Naive thymus-derived CD8-positive, alpha-beta T cell (primary cell): Measurements from ENCODE around the gene PCDHB2. TPM values are rescaled to one million over a fixed set of nuclear protein-coding genes. Genes with fewer than 3 reads are reported as not detected.
A peak's percentile ranks its signal among the peaks of the same experiment; 100 is the strongest.
"Not testable (repeated sequence)": the region's sequence is repeated elsewhere in the genome, so short reads cannot be mapped to it uniquely, and the experiment has no call there.

Source experiments
- ATAC-seq, 2 donors: fragments of 150-1000 bp; cut with Tn5 transposase in 1 of 2; sonication (Bioruptor Pico), chemical (Tn5 transposase) in 1 of 2; 1 replicate in 1 of 2; 2 replicates in 1 of 2; pipeline ENCODE4 v1.10.0; 2021; ENCODE audit warnings: mild to moderate bottlenecking in 2 of 2, moderate library complexity in 2 of 2
- POLR2A ChIA-PET: fragments of 350-600 bp; sonication (Branson Sonifier 250); formaldehyde crosslinking; loops from one replicate; lab custom pipeline; 2021; ENCODE audit warnings: antibody characterized with exemption; lab: Charles Lee
- DNase-seq, 10 donors: peaks; one replicate each; pipeline versions ENCODE4 v3.0.0 to v3.0.0-alpha.2; 2020 to 2022
- H3K27ac Mint-ChIP-seq, 10 donors: one replicate each; pipeline ENCODE4 v1.8.0; 2020 to 2022; ENCODE audit warnings: mild to moderate bottlenecking in 10 of 10, mixed read lengths in 10 of 10, moderate library complexity in 4 of 10, inconsistent platforms in 1 of 10
- H3K27me3 Mint-ChIP-seq, 5 donors: one replicate each; pipeline ENCODE4 v1.8.0; 2021 to 2022; ENCODE audit warnings: mixed read lengths in 5 of 5
- H3K36me3 Mint-ChIP-seq, 3 donors: one replicate each; pipeline ENCODE4 v1.8.0; 2020 to 2022; ENCODE audit warnings: mixed read lengths in 3 of 3, mild to moderate bottlenecking in 2 of 3, inconsistent platforms in 1 of 3
- H3K4me1 Mint-ChIP-seq, 4 donors: one replicate each; pipeline ENCODE4 v1.8.0; 2021 to 2022; ENCODE audit warnings: mixed read lengths in 4 of 4
- H3K4me3 Mint-ChIP-seq, 10 donors: one replicate each; pipeline ENCODE4 v1.8.0; 2020 to 2022; ENCODE audit warnings: mild to moderate bottlenecking in 10 of 10, mixed read lengths in 10 of 10, moderate library complexity in 6 of 10, inconsistent platforms in 1 of 10
- H3K9me3 Mint-ChIP-seq, 9 donors: one replicate each; pipeline ENCODE4 v1.8.0; 2020 to 2022; ENCODE audit warnings: mixed read lengths in 9 of 9, mild to moderate bottlenecking in 3 of 9, inconsistent platforms in 1 of 9, moderate library complexity in 1 of 9
- polyA plus RNA-seq, 3 donors: library from polyadenylated mRNA; unstranded; fragments of 300-500 nt; fragmentation: Illumina TruSeq; gene quantifications; one replicate each; pipeline ENCODE4 v1.2.3, GENCODE V29; 2021
- total RNA-seq, 8 experiments: library from RNA in 2 of 8; stranded (reverse) in 2 of 8; gene quantifications; one replicate each; pipeline ENCODE4 v1.2.3 and lab custom pipeline; 2021 to 2026

Gene PCDHB2
- total and polyA plus RNA-seq, 5 experiments from 2014 or later: 0.25 TPM; not detected in 4

DNA sequence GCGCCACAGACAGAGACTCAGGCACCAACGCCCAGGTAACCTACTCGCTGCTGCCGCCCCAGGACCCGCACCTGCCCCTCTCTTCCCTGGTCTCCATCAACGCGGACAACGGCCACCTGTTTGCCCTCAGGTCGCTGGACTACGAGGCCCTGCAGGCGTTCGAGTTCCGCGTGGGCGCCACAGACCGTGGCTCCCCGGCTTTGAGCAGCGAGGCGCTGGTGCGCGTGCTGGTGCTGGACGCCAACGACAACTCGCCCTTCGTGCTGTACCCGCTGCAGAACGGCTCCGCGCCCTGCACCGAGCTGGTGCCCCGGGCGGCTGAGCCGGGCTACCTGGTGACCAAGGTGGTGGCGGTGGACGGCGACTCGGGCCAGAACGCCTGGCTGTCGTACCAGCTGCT is 7.7 kb downstream of the PCDHB2 start:
- ATAC-seq, POLR2A ChIA-PET, H3K27ac Mint-ChIP-seq, DNase-seq, H3K4me3 Mint-ChIP-seq, H3K4me1 Mint-ChIP-seq: not testable (repeated sequence)
- Mint-ChIP-seq H3K9me3 (peaks cover 0 to 51% (median 30%) of the 10 kb centered on the region in 9 donors), H3K27me3 (peaks cover 20 to 47% (median 36%) of the 10 kb centered on the region in 5 donors), H3K36me3 (peaks cover 6 to 31% (median 17%) of the 10 kb centered on the region in 3 donors)

DNA sequence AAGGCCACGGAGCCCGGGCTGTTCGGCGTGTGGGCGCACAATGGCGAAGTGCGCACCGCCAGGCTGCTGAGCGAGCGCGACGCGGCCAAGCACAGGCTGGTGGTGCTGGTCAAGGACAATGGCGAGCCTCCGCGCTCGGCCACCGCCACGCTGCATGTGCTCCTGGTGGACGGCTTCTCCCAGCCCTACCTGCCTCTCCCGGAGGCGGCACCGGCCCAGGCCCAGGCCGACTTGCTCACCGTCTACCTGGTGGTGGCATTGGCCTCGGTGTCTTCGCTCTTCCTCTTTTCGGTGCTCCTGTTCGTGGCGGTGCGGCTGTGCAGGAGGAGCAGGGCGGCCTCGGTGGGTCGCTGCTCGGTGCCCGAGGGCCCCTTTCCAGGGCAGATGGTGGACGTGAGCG is 8.1 kb downstream of the PCDHB2 start:
- ATAC-seq, H3K27ac Mint-ChIP-seq, H3K4me1 Mint-ChIP-seq, POLR2A ChIA-PET, H3K4me3 Mint-ChIP-seq, DNase-seq: not testable (repeated sequence)
- H3K27me3 Mint-ChIP-seq: peaks cover 18 to 51% (median 36%) of the 10 kb centered on the region in 5 donors
- peaks cover 6 to 31% (median 17%) of the 10 kb centered on the region in 3 donors for H3K36me3 Mint-ChIP-seq
- peaks cover 0 to 52% (median 30%) of the 10 kb centered on the region in 9 donors for H3K9me3 Mint-ChIP-seq

DNA sequence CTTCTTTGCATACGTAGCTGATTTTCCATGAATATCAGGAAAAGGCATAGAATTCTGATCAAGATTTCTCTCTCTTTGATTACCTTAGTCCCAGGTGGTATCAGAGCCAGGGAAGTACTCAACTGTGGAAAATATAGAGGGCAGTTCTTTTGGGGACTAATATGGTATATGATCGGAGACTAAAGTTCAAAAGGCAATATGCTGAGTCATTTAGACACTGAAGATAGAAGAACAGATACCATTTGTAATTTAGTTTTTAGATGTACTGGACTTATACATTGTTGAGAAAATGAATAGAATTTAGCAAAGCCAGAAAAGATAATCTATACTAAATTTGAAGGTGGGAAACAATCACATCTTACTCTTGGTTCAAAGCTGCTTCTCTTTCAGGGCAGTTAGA is 10.9 kb downstream of the PCDHB2 start:
- ATAC-seq (no peak), DNase-seq (no peak)
- Mint-ChIP-seq H3K4me1 (no peaks in the 10 kb centered on the region), H3K36me3 (peaks cover 0 to 20% (median 10%) of the 10 kb centered on the region in 3 donors), H3K27ac (no peak overlapping the region), H3K9me3 (peaks cover 0 to 40% (median 19%) of the 10 kb centered on the region in 9 donors), H3K4me3 (no peak overlapping the region), H3K27me3 (peaks cover 14 to 24% (median 24%) of the 10 kb centered on the region in 5 donors)
- POLR2A ChIA-PET: no interaction called here

DNA sequence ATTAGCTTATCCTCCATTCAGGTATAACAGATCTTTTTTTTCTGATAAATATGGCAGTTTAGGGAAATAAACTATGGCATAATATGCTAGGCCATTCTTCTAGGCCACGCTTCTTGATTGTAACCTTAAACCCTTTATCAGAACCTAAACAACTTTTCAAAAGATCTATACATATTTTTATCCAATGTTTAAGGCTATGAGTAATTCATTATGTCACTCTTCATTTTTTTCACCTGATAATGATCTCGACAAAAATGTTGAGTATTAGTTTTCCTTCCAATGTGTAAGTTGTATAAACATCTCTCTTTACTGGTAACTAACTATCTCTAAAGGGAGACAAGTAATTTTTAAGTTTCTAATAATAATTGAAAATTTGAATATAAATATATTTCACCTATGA is 24.8 kb downstream of the PCDHB2 start:
- H3K4me1 Mint-ChIP-seq: no peaks in the 10 kb centered on the region
- H3K27ac Mint-ChIP-seq: no peak overlapping the region
- H3K4me3 Mint-ChIP-seq: no peak overlapping the region
- no peak for ATAC-seq
- H3K9me3 Mint-ChIP-seq: peaks cover 22 to 60% (median 39%) of the 10 kb centered on the region in 9 donors
- POLR2A ChIA-PET: no interaction called here
- no peak for DNase-seq
- peaks cover 19 to 31% (median 20%) of the 10 kb centered on the region in 5 donors for H3K27me3 Mint-ChIP-seq
- H3K36me3 Mint-ChIP-seq: peaks cover under 1 to 27% (median 5%) of the 10 kb centered on the region in 3 donors

DNA sequence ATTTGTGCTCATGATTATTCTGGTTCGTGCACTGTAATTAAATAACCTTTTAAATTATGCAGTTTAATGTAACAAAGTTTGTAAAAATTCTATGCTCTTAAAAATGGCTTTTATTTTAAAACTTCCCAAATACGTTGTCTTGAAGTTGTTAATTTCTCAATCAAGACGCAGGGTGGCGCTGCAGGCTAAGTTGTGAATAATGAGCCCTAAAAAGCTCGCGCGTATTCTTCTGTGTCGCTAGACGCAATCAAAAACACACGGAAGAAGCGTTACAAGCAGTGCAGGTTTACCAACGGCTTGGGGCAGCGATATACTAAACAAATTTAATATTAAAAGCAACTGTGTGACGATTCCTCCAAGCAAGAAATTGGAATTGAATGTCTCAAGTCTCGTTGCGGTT is 27.1 kb downstream of the PCDHB2 start, which contains the start of gene PCDHB4:
Gene PCDHB4, plus strand, starts transcription at position 256 of the 400 bp plus-strand sequence. CDS start 181 bp downstream, outside the sequence.
- ATAC-seq: no peak
- peaks cover 11 to 44% (median 22%) of the 10 kb centered on the region in 9 donors for H3K9me3 Mint-ChIP-seq

DNA sequence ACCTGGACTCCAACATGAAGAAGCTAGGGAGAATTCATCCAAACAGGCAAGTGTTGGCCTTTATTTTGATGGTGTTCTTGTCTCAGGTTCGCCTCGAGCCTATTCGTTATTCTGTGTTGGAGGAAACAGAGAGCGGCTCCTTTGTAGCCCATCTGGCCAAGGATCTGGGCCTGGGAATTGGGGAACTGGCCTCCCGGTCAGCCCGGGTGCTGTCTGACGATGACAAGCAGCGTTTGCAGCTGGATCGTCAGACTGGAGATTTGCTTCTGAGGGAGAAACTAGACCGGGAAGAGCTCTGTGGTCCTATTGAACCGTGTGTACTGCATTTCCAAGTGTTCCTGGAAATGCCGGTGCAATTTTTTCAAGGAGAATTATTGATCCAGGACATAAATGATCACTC is 27.6 kb downstream of the PCDHB2 start:
- H3K4me1 Mint-ChIP-seq: no peaks in the 10 kb centered on the region
- H3K27me3 Mint-ChIP-seq: peaks cover 17 to 30% (median 20%) of the 10 kb centered on the region in 5 donors
- H3K4me3 Mint-ChIP-seq: no peak overlapping the region
- DNase-seq: no peak
- no peak overlapping the region for H3K27ac Mint-ChIP-seq
- POLR2A ChIA-PET: no interaction called here
- H3K9me3 Mint-ChIP-seq: peaks cover 8 to 40% (median 18%) of the 10 kb centered on the region in 9 donors
- no peak for ATAC-seq
- peaks cover 0 to 15% (median 2%) of the 10 kb centered on the region in 3 donors for H3K36me3 Mint-ChIP-seq

More for the DNA sequence above, 27.1 kb downstream of the PCDHB2 start, which contains the start of gene PCDHB4:
- Mint-ChIP-seq H3K4me3 (no peak within 1 kb of the TSS), H3K27me3 (peaks cover 17 to 26% (median 20%) of the 10 kb centered on the region in 5 donors), H3K36me3 (peaks cover 0 to 19% (median 2%) of the 10 kb centered on the region in 3 donors), H3K27ac (peak within 1 kb of the TSS in 1 of 10 donors; percentile 24), H3K4me1 (no peaks in the 10 kb centered on the region)
- no peak for DNase-seq
- POLR2A ChIA-PET: no interaction called here

DNA sequence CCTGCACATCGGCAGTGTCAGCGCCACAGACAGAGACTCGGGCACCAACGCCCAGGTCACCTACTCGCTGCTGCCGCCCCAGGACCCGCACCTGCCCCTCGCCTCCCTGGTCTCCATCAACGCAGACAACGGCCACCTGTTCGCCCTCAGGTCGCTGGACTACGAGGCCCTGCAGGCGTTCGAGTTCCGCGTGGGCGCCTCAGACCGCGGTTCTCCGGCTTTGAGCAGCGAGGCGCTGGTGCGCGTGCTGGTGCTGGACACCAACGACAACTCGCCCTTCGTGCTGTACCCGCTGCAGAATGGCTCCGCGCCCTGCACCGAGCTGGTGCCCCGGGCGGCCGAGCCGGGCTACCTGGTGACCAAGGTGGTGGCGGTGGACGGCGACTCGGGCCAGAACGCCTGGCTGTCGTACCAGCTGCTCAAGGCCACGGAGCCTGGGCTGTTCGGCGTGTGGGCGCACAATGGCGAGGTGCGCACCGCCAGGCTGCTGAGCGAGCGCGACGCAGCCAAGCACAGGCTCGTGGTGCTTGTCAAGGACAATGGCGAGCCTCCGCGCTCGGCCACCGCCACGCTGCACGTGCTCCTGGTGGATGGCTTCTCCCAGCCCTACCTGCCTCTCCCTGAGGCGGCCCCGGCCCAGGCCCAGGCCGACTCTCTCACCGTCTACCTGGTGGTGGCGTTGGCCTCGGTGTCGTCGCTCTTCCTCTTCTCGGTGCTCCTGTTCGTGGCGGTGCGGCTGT is 29.2 kb downstream of the PCDHB2 start:
- Mint-ChIP-seq H3K9me3 (peaks cover 8 to 35% (median 17%) of the 10 kb centered on the region in 9 donors), H3K36me3 (peaks cover 0 to 15% (median 2%) of the 10 kb centered on the region in 3 donors), H3K27ac (peak overlapping the region in 1 of 10 donors; percentile 24), H3K27me3 (peaks cover 21 to 46% (median 22%) of the 10 kb centered on the region in 5 donors)
- ATAC-seq, POLR2A ChIA-PET, H3K4me3 Mint-ChIP-seq, DNase-seq, H3K4me1 Mint-ChIP-seq: not testable (repeated sequence)

DNA sequence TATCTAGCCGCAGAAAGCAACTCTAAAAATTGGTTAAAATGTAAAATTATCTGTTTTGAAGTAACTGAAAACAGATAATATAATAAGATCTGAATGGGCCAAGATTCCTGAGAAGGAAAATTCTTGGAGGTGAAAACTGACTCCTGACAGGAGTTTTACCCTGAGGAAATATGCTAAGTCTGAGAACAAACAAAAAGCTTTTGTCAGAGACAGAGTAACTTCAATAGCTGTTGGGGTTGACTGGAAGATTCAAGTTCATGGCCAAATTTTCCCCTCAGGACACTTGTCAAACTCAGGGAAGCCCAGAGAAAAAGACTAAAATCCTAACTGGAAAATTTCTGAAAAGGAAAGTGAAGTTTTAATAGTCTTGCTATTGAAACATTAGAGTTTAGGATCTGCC is 32.9 kb downstream of the PCDHB2 start:
- H3K27ac Mint-ChIP-seq: no peak overlapping the region
- DNase-seq: no peak
- H3K9me3 Mint-ChIP-seq: peaks cover 7 to 32% (median 13%) of the 10 kb centered on the region in 9 donors
- POLR2A ChIA-PET: no interaction called here
- H3K36me3 Mint-ChIP-seq: peaks cover 0 to 22% (median 2%) of the 10 kb centered on the region in 3 donors
- H3K27me3 Mint-ChIP-seq: peaks cover 17 to 33% (median 26%) of the 10 kb centered on the region in 5 donors
- no peak overlapping the region for H3K4me3 Mint-ChIP-seq
- no peak for ATAC-seq
- H3K4me1 Mint-ChIP-seq: no peaks in the 10 kb centered on the region

DNA sequence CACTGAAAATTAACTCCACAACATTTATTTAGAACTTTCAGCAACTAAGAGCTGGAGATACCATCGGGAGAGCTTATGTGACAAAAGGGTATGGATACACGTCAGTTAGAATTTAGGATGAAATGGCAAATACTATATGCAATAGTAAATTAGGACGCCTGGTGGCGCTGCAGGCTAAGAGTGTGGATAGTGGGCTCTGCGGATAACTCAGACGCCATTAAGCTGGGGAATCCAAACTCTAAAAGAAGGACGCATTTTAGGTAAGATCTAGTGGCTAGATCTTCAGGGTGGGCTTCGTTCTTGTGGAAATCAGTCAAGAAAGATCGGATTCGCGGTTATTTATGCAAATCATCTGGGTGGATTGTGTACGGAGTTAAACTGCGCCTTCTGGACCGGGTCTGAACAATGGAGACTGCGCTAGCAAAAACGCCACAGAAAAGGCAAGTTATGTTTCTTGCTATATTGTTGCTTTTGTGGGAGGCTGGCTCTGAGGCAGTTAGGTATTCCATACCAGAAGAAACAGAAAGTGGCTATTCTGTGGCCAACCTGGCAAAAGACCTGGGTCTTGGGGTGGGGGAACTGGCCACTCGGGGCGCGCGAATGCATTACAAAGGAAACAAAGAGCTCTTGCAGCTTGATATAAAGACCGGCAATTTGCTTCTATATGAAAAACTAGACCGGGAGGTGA is 40.8 kb downstream of the PCDHB2 start, which contains the start of gene PCDHB5:
Gene PCDHB5, plus strand, starts transcription at position 177 of the 688 bp plus-strand sequence. Its CDS starts 229 bp downstream, at position 406.
- no peak for ATAC-seq
- Mint-ChIP-seq H3K27ac (no peak within 1 kb of the TSS), H3K9me3 (peaks cover 17 to 76% (median 46%) of the 10 kb centered on the region in 9 donors), H3K4me1 (peaks cover 0 to 8% (median 6%) of the 10 kb centered on the region in 4 donors), H3K4me3 (peak within 1 kb of the TSS in 9 of 10 donors; percentile 33 to 76 (median 62)), H3K36me3 (peaks cover 2 to 48% (median 8%) of the 10 kb centered on the region in 3 donors), H3K27me3 (peaks cover 15 to 45% (median 21%) of the 10 kb centered on the region in 5 donors)
- DNase-seq: peak in 1 of 10 donors; percentile 3
- POLR2A ChIA-PET: no interaction called here

DNA sequence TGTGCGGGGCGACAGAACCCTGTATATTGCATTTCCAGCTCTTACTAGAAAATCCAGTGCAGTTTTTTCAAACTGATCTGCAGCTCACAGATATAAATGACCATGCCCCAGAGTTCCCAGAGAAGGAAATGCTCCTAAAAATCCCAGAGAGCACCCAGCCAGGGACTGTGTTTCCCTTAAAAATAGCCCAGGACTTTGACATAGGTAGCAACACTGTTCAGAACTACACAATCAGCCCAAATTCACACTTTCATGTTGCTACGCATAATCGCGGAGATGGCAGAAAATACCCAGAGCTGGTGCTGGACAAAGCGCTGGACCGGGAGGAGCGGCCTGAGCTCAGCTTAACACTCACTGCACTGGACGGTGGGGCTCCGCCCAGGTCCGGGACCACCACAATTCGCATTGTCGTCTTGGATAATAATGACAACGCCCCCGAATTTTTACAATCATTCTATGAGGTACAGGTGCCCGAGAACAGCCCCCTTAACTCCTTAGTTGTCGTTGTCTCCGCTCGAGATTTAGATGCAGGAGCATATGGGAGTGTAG is 41.4 kb downstream of the PCDHB2 start:
- Mint-ChIP-seq H3K4me1 (peaks cover 0 to 8% (median 6%) of the 10 kb centered on the region in 4 donors), H3K27me3 (peaks cover 14 to 51% (median 21%) of the 10 kb centered on the region in 5 donors), H3K27ac (no peak overlapping the region), H3K9me3 (peaks cover 15 to 71% (median 45%) of the 10 kb centered on the region in 9 donors), H3K4me3 (peak overlapping the region in 7 of 10 donors; percentile 49 to 76 (median 62)), H3K36me3 (peaks cover 2 to 43% (median 8%) of the 10 kb centered on the region in 3 donors)
- POLR2A ChIA-PET: no interaction called here
- ATAC-seq (no peak), DNase-seq (no peak)

DNA sequence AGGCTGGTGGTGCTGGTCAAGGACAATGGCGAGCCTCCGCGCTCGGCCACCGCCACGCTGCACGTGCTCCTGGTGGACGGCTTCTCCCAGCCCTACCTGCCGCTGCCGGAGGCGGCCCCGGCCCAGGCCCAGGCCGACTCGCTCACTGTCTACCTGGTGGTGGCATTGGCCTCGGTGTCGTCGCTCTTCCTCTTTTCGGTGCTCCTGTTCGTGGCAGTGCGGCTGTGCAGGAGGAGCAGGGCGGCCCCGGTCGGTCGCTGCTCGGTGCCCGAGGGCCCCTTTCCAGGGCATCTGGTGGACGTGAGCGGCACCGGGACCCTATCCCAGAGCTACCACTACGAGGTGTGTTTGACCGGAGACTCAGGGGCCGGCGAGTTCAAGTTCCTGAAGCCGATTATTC is 42.9 kb downstream of the PCDHB2 start:
- POLR2A ChIA-PET, ATAC-seq, H3K27ac Mint-ChIP-seq, H3K4me1 Mint-ChIP-seq, DNase-seq, H3K4me3 Mint-ChIP-seq: not testable (repeated sequence)
- peaks cover 16 to 62% (median 27%) of the 10 kb centered on the region in 5 donors for H3K27me3 Mint-ChIP-seq
- H3K36me3 Mint-ChIP-seq: peaks cover 2 to 41% (median 8%) of the 10 kb centered on the region in 3 donors
- peaks cover 12 to 68% (median 44%) of the 10 kb centered on the region in 9 donors for H3K9me3 Mint-ChIP-seq
